ENCODE measurements around the gene PPIL4. TPM values are rescaled to one million over a fixed set of nuclear protein-coding genes. Genes with fewer than 3 reads are reported as not detected.

PPIL4 gene
- total RNA-seq, 1 experiment from 2014 or later: 27.7 TPM

- H3K4me3 Mint-ChIP-seq: peak overlapping the region; percentile 97
- ChIA-PET CTCF (interaction anchor here (0.6 kb wide), 1 partner anchor 16 kb away, joined by 3 read pairs; no protein-coding TSS in a partner anchor), POLR2A (interaction anchor here (0.9 kb wide), 1 partner anchor 19 kb away, joined by 3 read pairs; no protein-coding TSS in a partner anchor)
- peaks cover 9% of the 10 kb centered on the region for H3K4me1 Mint-ChIP-seq
- TF ChIP-seq ZNF317 (CRISPR knock-in tag; IDR thresholded peaks at IDR 0.05; ENCODE audit: borderline replicate concordance, low read depth): no peak
- TF ChIP-seq EMX1 (CRISPR knock-in tag; IDR thresholded peaks at IDR 0.05): no peak
- no peak for TF ChIP-seq JAZF1 (CRISPR knock-in tag; IDR thresholded peaks at IDR 0.05)
- TF ChIP-seq ZNF138 (CRISPR knock-in tag; conservative IDR thresholded peaks at IDR 0.05): no peak
- TF ChIP-seq, protein P1, sequence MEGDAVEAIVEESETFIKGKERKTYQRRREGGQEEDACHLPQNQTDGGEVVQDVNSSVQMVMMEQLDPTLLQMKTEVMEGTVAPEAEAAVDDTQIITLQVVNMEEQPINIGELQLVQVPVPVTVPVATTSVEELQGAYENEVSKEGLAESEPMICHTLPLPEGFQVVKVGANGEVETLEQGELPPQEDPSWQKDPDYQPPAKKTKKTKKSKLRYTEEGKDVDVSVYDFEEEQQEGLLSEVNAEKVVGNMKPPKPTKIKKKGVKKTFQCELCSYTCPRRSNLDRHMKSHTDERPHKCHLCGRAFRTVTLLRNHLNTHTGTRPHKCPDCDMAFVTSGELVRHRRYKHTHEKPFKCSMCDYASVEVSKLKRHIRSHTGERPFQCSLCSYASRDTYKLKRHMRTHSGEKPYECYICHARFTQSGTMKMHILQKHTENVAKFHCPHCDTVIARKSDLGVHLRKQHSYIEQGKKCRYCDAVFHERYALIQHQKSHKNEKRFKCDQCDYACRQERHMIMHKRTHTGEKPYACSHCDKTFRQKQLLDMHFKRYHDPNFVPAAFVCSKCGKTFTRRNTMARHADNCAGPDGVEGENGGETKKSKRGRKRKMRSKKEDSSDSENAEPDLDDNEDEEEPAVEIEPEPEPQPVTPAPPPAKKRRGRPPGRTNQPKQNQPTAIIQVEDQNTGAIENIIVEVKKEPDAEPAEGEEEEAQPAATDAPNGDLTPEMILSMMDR (IDR thresholded peaks at IDR 0.05): no peak
- no peak for TF ChIP-seq ZNF416 (CRISPR knock-in tag; IDR thresholded peaks at IDR 0.05)
- TF ChIP-seq NR2C2 (CRISPR knock-in tag; IDR thresholded peaks at IDR 0.05): no peak
- TF ChIP-seq, protein P2, sequence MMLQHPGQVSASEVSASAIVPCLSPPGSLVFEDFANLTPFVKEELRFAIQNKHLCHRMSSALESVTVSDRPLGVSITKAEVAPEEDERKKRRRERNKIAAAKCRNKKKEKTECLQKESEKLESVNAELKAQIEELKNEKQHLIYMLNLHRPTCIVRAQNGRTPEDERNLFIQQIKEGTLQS (CRISPR knock-in tag; conservative IDR thresholded peaks at IDR 0.05): no peak
- no peak for TF ChIP-seq FOXP1 (CRISPR knock-in tag; IDR thresholded peaks at IDR 0.05; ENCODE audit: borderline replicate concordance)
- TF ChIP-seq E2F5 (CRISPR knock-in tag; IDR thresholded peaks at IDR 0.05): no peak
- TF ChIP-seq, protein P3, sequence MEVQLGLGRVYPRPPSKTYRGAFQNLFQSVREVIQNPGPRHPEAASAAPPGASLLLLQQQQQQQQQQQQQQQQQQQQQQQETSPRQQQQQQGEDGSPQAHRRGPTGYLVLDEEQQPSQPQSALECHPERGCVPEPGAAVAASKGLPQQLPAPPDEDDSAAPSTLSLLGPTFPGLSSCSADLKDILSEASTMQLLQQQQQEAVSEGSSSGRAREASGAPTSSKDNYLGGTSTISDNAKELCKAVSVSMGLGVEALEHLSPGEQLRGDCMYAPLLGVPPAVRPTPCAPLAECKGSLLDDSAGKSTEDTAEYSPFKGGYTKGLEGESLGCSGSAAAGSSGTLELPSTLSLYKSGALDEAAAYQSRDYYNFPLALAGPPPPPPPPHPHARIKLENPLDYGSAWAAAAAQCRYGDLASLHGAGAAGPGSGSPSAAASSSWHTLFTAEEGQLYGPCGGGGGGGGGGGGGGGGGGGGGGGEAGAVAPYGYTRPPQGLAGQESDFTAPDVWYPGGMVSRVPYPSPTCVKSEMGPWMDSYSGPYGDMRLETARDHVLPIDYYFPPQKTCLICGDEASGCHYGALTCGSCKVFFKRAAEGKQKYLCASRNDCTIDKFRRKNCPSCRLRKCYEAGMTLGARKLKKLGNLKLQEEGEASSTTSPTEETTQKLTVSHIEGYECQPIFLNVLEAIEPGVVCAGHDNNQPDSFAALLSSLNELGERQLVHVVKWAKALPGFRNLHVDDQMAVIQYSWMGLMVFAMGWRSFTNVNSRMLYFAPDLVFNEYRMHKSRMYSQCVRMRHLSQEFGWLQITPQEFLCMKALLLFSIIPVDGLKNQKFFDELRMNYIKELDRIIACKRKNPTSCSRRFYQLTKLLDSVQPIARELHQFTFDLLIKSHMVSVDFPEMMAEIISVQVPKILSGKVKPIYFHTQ (CRISPR knock-in tag; IDR thresholded peaks at IDR 0.05): no peak
- no peak for TF ChIP-seq RELA (CRISPR knock-in tag; IDR thresholded peaks at IDR 0.05; ENCODE audit: borderline replicate concordance)
- no peak for TF ChIP-seq ARID4B (CRISPR knock-in tag; IDR thresholded peaks at IDR 0.05; ENCODE audit: borderline replicate concordance)
- TF ChIP-seq CREB1 (CRISPR knock-in tag; IDR thresholded peaks at IDR 0.05): no peak
- TF ChIP-seq ZNF671 (CRISPR knock-in tag; IDR thresholded peaks at IDR 0.05): no peak
- TF ChIP-seq CBFB (CRISPR knock-in tag; IDR thresholded peaks at IDR 0.05; ENCODE audit: low read depth): no peak
- TF ChIP-seq RORB (CRISPR knock-in tag; IDR thresholded peaks at IDR 0.05): no peak
- TF ChIP-seq SMAD3 (CRISPR knock-in tag; IDR thresholded peaks at IDR 0.05; ENCODE audit: borderline replicate concordance): no peak
- TF ChIP-seq ZNF532 (CRISPR knock-in tag; IDR thresholded peaks at IDR 0.05; ENCODE audit: borderline replicate concordance): no peak
- H3K27me3 Mint-ChIP-seq (ENCODE audit: low read depth): peaks cover 14% of the 10 kb centered on the region
- ATAC-seq (no peak), DNase-seq (ENCODE audit: low spot score) (no peak)
- no peaks in the 10 kb centered on the region for H3K9me3 Mint-ChIP-seq
- H3K27ac Mint-ChIP-seq: peak overlapping the region; percentile 97
- peaks cover 6% of the 10 kb centered on the region; the same call in 1 of the 2 replicates for H3K36me3 Mint-ChIP-seq
Measured at GRCh38 chr6:149544646-149545257, 1.1 kb downstream of the PPIL4 start.

All from WTC11 (cell line).